ENCODE data around the gene RBM38. TPM values are rescaled to one million over a fixed set of nuclear protein-coding genes. Genes with fewer than 3 reads are reported as not detected.

Gene RBM38
- total RNA-seq, 1 donor, result 8.2 TPM

DNA sequence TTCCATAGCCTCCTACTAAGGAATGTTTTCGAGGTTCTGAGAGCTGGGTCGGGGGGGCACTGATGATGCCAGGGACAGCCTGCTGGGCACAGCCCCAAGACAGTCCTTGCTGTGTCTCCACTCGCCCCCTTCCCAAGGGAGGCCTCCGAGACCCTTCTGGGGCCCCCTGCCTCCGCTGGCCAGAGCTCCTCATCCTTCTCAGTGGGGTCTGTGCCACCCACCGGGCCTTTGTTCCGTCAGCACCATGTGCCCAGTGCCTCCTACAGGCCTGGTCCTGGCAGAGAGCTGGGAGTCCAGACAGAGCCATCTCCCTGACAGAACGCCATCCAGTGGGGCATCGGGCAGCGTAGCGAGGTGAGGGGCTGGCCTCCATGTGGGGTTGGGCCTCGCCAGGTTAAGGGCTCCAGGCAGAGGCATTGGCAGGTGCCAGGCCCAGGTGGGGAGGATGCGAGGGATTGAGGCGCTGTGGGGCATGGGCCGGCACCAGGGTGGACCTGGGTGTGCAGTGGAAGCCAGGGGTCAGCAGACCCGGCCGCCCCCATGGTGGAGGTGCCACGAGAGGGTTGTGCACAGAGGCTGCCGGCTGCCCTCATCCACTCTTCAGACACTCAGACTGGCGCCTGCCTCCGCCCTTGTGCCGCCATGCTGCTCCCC, 13.3 kb downstream of the RBM38 start:
- no peak for TF ChIP-seq CTCF (IDR thresholded peaks at IDR 0.05; ENCODE audit: insufficient read depth, low read depth, low read length)
- no peak overlapping the region for H3K4me3 ChIP-seq (ENCODE audit: low read depth, low read length)
- DNase-seq (ENCODE audit: low read depth), result no peak

DNA sequence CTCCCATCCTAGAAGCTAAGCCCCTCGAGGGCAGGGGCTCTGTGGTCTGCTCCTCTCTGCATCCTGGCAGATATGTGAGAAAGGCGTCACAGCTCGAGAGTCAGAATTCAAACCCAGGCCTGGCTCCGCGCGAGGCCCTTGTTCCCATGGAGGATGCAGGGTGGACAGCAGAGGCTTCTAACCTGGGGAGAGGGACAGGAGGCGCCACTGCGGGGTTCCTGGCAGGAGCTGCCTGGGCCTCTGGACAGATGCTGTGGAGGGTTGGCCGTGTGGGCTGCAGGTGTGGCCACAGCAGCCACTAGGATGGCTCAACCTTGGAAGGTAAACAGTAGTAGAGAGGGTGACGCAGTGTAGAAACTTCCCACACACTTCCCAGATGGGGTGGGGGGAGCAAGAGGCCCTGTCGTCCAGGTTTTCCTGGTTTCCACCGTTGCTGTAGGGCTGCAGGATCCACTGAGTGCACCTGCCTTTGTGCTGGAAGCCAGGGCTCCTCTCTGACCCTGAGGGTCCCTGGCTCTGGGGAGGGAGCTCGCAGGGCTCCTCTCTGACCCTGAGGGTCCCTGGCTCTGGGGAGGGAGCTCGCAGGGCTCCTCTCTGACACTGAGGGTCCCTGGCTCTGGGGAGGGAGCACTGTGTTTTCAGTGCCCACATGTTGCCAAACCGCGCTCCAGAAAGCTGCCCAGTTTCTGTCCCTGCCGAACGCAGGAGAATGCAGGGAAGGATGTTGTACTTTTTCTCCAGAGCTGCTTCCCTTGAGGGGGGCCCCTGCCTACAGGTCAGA, 14.2 kb downstream of the RBM38 start:
- H3K4me3 ChIP-seq (ENCODE audit: low read depth, low read length), result no peak overlapping the region
- DNase-seq (ENCODE audit: low read depth), result no peak
- no peak for TF ChIP-seq CTCF (IDR thresholded peaks at IDR 0.05; ENCODE audit: insufficient read depth, low read depth, low read length)

- H3K4me3 ChIP-seq (ENCODE audit: low read depth, low read length), result no peak overlapping the region
- TF ChIP-seq CTCF (IDR thresholded peaks at IDR 0.05; ENCODE audit: insufficient read depth, low read depth, low read length), result no peak
- no peak for DNase-seq (ENCODE audit: low read depth)
Observed at GRCh38 chr20:57407541-57407956, 16.4 kb downstream of the RBM38 start.

- H3K4me3 ChIP-seq (ENCODE audit: low read depth, low read length), result no peak overlapping the region
- TF ChIP-seq CTCF (IDR thresholded peaks at IDR 0.05; ENCODE audit: insufficient read depth, low read depth, low read length), result no peak
- no peak for DNase-seq (ENCODE audit: low read depth)
Observed at GRCh38 chr20:57408131-57408530, 16.9 kb downstream of the RBM38 start.

DNA sequence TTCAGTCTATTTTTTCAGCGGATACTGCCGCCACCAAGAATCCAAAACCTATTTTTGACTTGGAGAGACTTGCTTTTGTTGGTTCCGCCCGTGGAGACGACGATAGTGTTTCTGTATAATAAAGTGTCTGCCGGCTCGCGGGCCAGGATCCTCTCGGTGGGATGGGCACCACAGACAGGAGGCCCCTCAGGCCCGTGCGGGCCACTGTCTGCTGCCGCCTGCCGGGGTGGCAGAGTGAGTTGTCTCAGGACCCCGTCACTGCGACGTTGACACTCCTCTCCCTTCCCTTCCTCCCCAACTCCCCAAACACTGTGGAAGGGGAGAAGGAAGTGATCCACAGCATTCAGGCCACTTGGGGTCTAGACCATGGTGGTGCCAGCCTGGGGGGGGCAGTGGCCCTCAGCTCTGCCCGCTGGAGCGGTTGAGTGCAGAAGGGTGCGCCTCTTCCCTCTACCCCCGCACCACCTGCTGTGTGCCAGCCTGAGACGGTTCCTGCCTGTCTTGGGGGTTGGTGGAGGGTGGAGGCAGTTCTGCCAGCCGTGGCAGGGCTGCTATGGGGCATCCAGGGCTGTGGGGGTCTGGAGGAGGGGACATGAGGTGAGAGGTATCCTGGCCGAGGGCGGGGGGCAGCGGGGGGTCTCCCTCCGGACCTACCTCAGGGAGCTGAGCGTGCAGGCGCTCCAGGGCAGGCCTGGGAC, 17.5 kb downstream of the RBM38 start:
- no peak for TF ChIP-seq CTCF (IDR thresholded peaks at IDR 0.05; ENCODE audit: insufficient read depth, low read depth, low read length)
- H3K4me3 ChIP-seq (ENCODE audit: low read depth, low read length), result no peak overlapping the region
- DNase-seq (ENCODE audit: low read depth), result no peak

GRCh38 chr20:57409316-57409671, 18.1 kb downstream of the RBM38 start:
- no peak for TF ChIP-seq CTCF (IDR thresholded peaks at IDR 0.05; ENCODE audit: insufficient read depth, low read depth, low read length)
- no peak overlapping the region for H3K4me3 ChIP-seq (ENCODE audit: low read depth, low read length)
- no peak for DNase-seq (ENCODE audit: low read depth)
